Neuronal stem cell (in vitro differentiated cells): ENCODE measurements around the gene SFMBT2.

ENCODE experiments used
- DNase-seq: peaks from one replicate; pipeline ENCODE4 v3.0.0-alpha.2; 2013; ENCODE audit warnings: low spot score
- H2AFZ ChIP-seq: one replicate; pipeline ENCODE4 v1.6.1; 2013; ENCODE audit warnings: mild to moderate bottlenecking, low read length, inconsistent platforms
- H2AK5ac ChIP-seq: 2 replicates; pipeline ENCODE4 v1.6.1; 2013; ENCODE audit warnings: low read depth, mild to moderate bottlenecking, inconsistent platforms, low read length, moderate library complexity, mixed read lengths
- H2BK120ac ChIP-seq: 2 replicates; pipeline ENCODE4 v1.6.1; 2013; ENCODE audit warnings: low read depth, mild to moderate bottlenecking, inconsistent platforms, low read length, moderate library complexity, mixed read lengths
- H2BK12ac ChIP-seq: one replicate; pipeline ENCODE4 v1.6.1; 2013; ENCODE audit warnings: low read length, inconsistent platforms
- H2BK15ac ChIP-seq: 2 replicates; pipeline ENCODE4 v1.6.1; 2013; ENCODE audit warnings: mild to moderate bottlenecking, low read length, inconsistent platforms, mixed read lengths
- H2BK5ac ChIP-seq: one replicate; pipeline ENCODE4 v1.6.1; 2013; ENCODE audit warnings: inconsistent platforms, mild to moderate bottlenecking, low read length, moderate library complexity
- H3K14ac ChIP-seq: one replicate; pipeline ENCODE4 v1.6.1; 2013; ENCODE audit warnings: low read length, inconsistent platforms
- H3K18ac ChIP-seq: 2 replicates; pipeline ENCODE4 v1.6.1; 2013; ENCODE audit warnings: low read length, inconsistent platforms
- H3K23ac ChIP-seq: 2 replicates; pipeline ENCODE4 v1.6.1; 2013; ENCODE audit warnings: low read depth, mild to moderate bottlenecking, mixed read lengths, low read length, inconsistent platforms; ENCODE audit not compliant: poor library complexity
- H3K27ac ChIP-seq: replicated peaks from 3 replicates; pipeline ENCODE4 v1.5.1; 2013; ENCODE audit warnings: low read length, inconsistent platforms
- H3K27me3 ChIP-seq, 3 experiments: 2 replicates each; pipeline ENCODE4 v1.6.1; 2013; ENCODE audit warnings: low read length in 3 of 3, mild to moderate bottlenecking in 2 of 3, inconsistent platforms in 1 of 3, low read depth in 1 of 3, mixed read lengths in 1 of 3, moderate library complexity in 1 of 3; ENCODE audit not compliant: control insufficient read depth in 3 of 3, insufficient read depth in 3 of 3
- H3K36me3 ChIP-seq, 2 donors: replicated peaks in 1 of 2; 2 replicates each; pipeline ENCODE4 v1.6.1; 2013; ENCODE audit warnings: low read length in 2 of 2; ENCODE audit not compliant: control insufficient read depth in 2 of 2, insufficient read depth in 2 of 2
- H3K4ac ChIP-seq: 2 replicates; pipeline ENCODE4 v1.6.1; 2013; ENCODE audit warnings: inconsistent platforms, mild to moderate bottlenecking, low read length, moderate library complexity
- H3K4me1 ChIP-seq, 2 donors: 1 replicate in 1 of 2; 2 replicates in 1 of 2; pipeline ENCODE4 v1.6.1; 2013; ENCODE audit warnings: low read length in 2 of 2, low read depth in 1 of 2; ENCODE audit not compliant: control insufficient read depth in 2 of 2, insufficient read depth in 1 of 2
- H3K4me2 ChIP-seq: one replicate; pipeline ENCODE4 v1.6.1; 2013; ENCODE audit warnings: mild to moderate bottlenecking, low read length, inconsistent platforms; ENCODE audit not compliant: insufficient read depth, poor library complexity, severe bottlenecking
- H3K4me3 ChIP-seq, 2 donors: 2 replicates each; pipeline ENCODE4 v1.5.1; 2013; ENCODE audit warnings: low read length in 2 of 2, mild to moderate bottlenecking in 2 of 2, inconsistent platforms in 1 of 2, moderate library complexity in 1 of 2
- H3K79me1 ChIP-seq: one replicate; pipeline ENCODE4 v1.6.1; 2013; ENCODE audit warnings: low read depth, mild to moderate bottlenecking, inconsistent platforms, low read length, moderate library complexity
- H3K9ac ChIP-seq: one replicate; pipeline ENCODE4 v1.6.1; 2013; ENCODE audit warnings: mild to moderate bottlenecking, low read depth, low read length, inconsistent platforms; ENCODE audit not compliant: poor library complexity
- H3K9me3 ChIP-seq, 2 donors: replicated peaks in 1 of 2; 2 replicates each; pipeline versions ENCODE3 to v1.6.1; 2013; ENCODE audit warnings: low read length in 2 of 2, mild to moderate bottlenecking in 2 of 2, inconsistent platforms in 1 of 2, low read depth in 1 of 2, mixed read lengths in 1 of 2, moderate library complexity in 1 of 2; ENCODE audit not compliant: control insufficient read depth in 2 of 2, insufficient read depth in 1 of 2
- H4K8ac ChIP-seq: one replicate; pipeline ENCODE4 v1.6.1; 2013; ENCODE audit warnings: low read depth, mild to moderate bottlenecking, inconsistent platforms, low read length, moderate library complexity
- H4K91ac ChIP-seq: one replicate; pipeline ENCODE4 v1.6.1; 2013; ENCODE audit warnings: low read length, low read depth, mild to moderate bottlenecking, inconsistent platforms; ENCODE audit not compliant: poor library complexity
- WGBS, 2 donors: extraction: QIAGEN DNeasy Blood & Tissue Kit; methylation state at CpG; one replicate each; pipeline ENCODE4 v1.1.7; 2013; ENCODE audit warnings: missing lambda C conversion rate in 2 of 2, mixed read lengths in 1 of 2; ENCODE audit not compliant: insufficient read length in 2 of 2, insufficient replicate concordance in 1 of 2; ENCODE audit errors: extremely low coverage in 2 of 2; 5-methylcytosine and 5-hydroxymethylcytosine counted together

SFMBT2 gene

DNA sequence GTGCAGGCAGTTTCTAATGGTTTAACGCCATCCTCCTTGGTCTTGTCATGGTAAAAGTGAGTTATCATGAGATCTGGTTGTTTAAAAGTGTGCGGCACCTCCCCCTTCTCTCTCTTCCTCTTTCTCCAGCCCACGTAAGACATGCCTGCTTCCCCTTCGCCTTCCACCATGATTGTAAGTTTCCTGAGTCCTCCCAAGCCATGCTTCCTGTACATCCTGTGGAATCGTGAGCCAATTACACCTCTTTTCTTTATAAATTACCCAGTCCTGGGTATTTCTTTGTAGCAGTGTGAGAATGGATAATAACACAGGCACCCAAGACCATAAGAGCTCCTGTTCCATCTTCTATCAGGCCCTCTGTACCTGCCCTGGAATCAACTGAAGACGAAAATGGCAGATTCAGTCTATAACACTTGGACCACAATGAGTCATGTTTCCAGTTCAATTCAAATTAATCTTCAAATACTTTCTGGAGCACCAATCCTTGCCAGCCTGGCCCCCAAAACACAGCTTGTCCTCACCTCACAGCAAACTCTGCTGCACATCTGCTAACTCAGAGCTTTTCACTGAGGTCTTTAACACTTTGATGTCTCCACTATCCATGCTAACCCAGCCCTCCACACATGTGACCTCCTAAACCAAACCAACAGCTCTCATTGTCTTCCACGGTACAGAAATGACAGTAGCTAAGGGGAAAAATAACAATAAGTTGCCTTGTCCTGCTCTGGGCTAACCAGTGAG, 73.2 kb downstream of the SFMBT2 start:
- H3K27ac ChIP-seq: no peak overlapping the region
- no peak overlapping the region for H2BK12ac ChIP-seq
- H3K14ac ChIP-seq: no peak overlapping the region
- no peak overlapping the region for H3K4ac ChIP-seq
- no peak for DNase-seq
- no peaks in the 10 kb centered on the region for H3K27me3 ChIP-seq
- WGBS, 2 donors: no CpG with 5 or more reads among the region's 7 CpGs
- H3K36me3 ChIP-seq: no peaks in the 10 kb centered on the region
- no peak overlapping the region for H3K9ac ChIP-seq
- no peak overlapping the region for H2AK5ac ChIP-seq
- no peak overlapping the region for H2BK120ac ChIP-seq
- H3K9me3 ChIP-seq: peaks cover 0 to 3% of the 10 kb centered on the region in 2 donors
- peaks cover 2 to 10% of the 10 kb centered on the region in 2 donors for H3K4me1 ChIP-seq
- no peak overlapping the region for H3K18ac ChIP-seq
- H2AFZ ChIP-seq: no peak overlapping the region
- H3K23ac ChIP-seq: no peak overlapping the region
- H3K79me1 ChIP-seq: no peaks in the 10 kb centered on the region
- H4K91ac ChIP-seq: no peak overlapping the region
- H2BK15ac ChIP-seq: no peak overlapping the region
- no peak overlapping the region for H3K4me2 ChIP-seq
- no peak overlapping the region for H2BK5ac ChIP-seq
- no peak overlapping the region for H4K8ac ChIP-seq
- H3K4me3 ChIP-seq: no peak overlapping the region

DNA sequence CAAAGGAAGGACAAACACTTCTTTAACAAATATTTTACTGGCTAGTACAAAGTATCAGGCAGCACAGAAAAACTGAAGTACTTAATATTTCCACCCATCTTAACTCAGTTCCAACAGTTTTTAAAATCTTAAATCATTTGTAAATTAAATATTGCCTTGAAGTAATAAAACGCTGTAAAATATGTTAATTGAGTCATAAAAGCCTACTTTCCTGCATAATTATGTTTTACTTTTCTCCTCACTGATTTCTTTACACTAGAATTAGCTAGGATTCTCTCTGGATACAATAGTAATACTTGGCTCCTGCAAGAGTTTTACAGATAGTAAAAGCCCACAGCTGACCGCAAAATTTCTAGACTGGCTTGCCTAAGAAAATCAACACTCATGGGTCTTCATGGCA, 74.9 kb downstream of the SFMBT2 start:
- Histone ChIP-seq H3K4me1 (peaks cover 2 to 10% of the 10 kb centered on the region in 2 donors), H3K4me2 (no peak overlapping the region), H3K27me3 (no peaks in the 10 kb centered on the region), H3K9ac (no peak overlapping the region), H4K8ac (no peak overlapping the region), H3K4ac (no peak overlapping the region), H3K23ac (no peak overlapping the region), H4K91ac (no peak overlapping the region), H2BK120ac (no peak overlapping the region), H3K4me3 (no peak overlapping the region), H3K36me3 (no peaks in the 10 kb centered on the region), H3K14ac (no peak overlapping the region), H2BK15ac (no peak overlapping the region), H3K27ac (no peak overlapping the region), H3K18ac (no peak overlapping the region), H2BK5ac (no peak overlapping the region), H2AK5ac (no peak overlapping the region), H3K9me3 (peaks cover 0 to 3% of the 10 kb centered on the region in 2 donors), H2BK12ac (no peak overlapping the region), H3K79me1 (no peaks in the 10 kb centered on the region), H2AFZ (no peak overlapping the region)
- no CpG with 5 or more reads among the region's 2 CpGs for WGBS, 2 donors
- no peak for DNase-seq

DNA sequence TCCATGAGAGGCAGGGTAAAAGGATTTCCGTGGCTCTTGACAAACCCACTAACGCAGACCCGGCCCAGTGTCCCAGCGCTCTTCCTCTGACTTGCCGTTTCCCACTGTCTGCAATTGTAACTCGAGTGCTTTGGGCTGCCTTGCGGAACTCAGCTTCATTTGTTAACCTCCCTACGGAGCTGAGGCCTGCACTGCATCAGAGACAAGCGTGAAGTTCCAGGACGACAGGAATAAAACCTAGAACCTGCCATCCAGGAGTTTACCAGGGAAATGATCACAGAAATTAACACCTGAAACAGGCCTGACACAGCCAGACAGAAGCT, 76.2 kb downstream of the SFMBT2 start:
- Histone ChIP-seq H3K27me3 (peaks cover 0 to under 1% (median 0%) of the 10 kb centered on the region in 3 experiments), H2BK5ac (no peak overlapping the region), H4K91ac (no peak overlapping the region), H2AFZ (no peak overlapping the region), H2AK5ac (no peak overlapping the region), H3K36me3 (no peaks in the 10 kb centered on the region), H3K4me1 (peaks cover 0 to 6% of the 10 kb centered on the region in 2 donors), H2BK15ac (no peak overlapping the region), H4K8ac (no peak overlapping the region), H3K4ac (no peak overlapping the region), H3K23ac (no peak overlapping the region), H3K14ac (no peak overlapping the region), H3K9me3 (peaks cover 0 to 4% of the 10 kb centered on the region in 2 donors), H3K79me1 (no peaks in the 10 kb centered on the region), H3K4me2 (no peak overlapping the region), H2BK12ac (no peak overlapping the region), H3K27ac (no peak overlapping the region), H3K18ac (no peak overlapping the region), H3K4me3 (peak overlapping the region in 1 of 2 donors; percentile 50), H2BK120ac (no peak overlapping the region), H3K9ac (no peak overlapping the region)
- WGBS, 2 donors: no CpG with 5 or more reads among the region's 10 CpGs
- no peak for DNase-seq

DNA sequence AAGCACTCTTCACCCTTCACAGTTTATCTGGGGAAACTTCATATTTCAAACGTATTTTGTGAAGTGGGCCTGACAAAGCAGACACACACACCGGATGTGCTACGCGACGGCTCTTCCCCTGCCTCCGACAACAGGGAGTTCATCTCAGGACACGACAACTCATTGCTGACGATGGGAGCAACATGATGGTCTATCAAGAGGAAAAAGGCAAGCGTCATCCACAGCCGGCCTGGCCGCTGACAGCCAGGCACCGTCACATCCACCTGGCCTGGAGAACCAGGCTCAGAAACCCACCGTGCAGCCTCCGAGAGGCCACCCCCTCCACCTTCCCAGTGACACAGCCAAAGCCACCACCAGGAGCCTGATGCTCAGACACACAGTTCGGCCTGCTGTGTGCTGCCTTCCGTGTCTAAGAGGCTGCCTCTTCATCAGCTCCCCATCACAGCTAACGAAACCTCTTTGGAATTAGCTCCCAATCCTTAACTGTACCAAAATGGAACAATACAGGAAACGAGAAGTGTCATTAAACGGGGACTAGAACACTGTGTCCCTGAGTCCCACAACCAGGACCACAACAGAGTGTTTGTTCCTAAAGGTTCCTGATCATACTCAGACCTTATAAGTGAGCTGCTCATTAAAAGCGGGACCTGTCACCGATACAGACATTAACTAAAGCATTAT, 76.7 kb downstream of the SFMBT2 start:
- DNase-seq: no peak

More for the DNA sequence above, 76.7 kb downstream of the SFMBT2 start:
- peak overlapping the region; percentile 9 for H3K14ac ChIP-seq
- H3K27me3 ChIP-seq: peaks cover 0 to 2% (median 0%) of the 10 kb centered on the region in 3 experiments
- H2AFZ ChIP-seq: no peak overlapping the region
- H3K4me1 ChIP-seq: peaks cover 0 to 6% of the 10 kb centered on the region in 2 donors
- no peaks in the 10 kb centered on the region for H3K79me1 ChIP-seq
- peak overlapping the region; percentile 20 for H3K18ac ChIP-seq
- peak overlapping the region; percentile 95 for H4K8ac ChIP-seq
- H2BK12ac ChIP-seq: no peak overlapping the region
- H2BK5ac ChIP-seq: no peak overlapping the region
- H3K4ac ChIP-seq: no peak overlapping the region
- H3K4me3 ChIP-seq: no peak overlapping the region
- H2AK5ac ChIP-seq: no peak overlapping the region
- H2BK15ac ChIP-seq: no peak overlapping the region
- no peaks in the 10 kb centered on the region for H3K36me3 ChIP-seq
- no peak overlapping the region for H4K91ac ChIP-seq
- no peak overlapping the region for H2BK120ac ChIP-seq
- H3K9ac ChIP-seq: no peak overlapping the region
- peak overlapping the region; percentile 18 for H3K23ac ChIP-seq
- WGBS, 2 donors: no CpG with 5 or more reads among the region's 21 CpGs
- H3K4me2 ChIP-seq: no peak overlapping the region
- H3K9me3 ChIP-seq: peaks cover 2 to 8% of the 10 kb centered on the region in 2 donors
- no peak overlapping the region for H3K27ac ChIP-seq
